Cardiac fibroblast (primary cell): ENCODE results near the gene NUPR1.

Source experiments
- DNase-seq, 2 donors: peaks; one replicate each; pipeline versions ENCODE4 v3.0.0 to v3.0.0-alpha.2; 2010; ENCODE audit warnings: low read depth in 2 of 2
- H3K4me3 ChIP-seq, 2 donors: replicated peaks in 1 of 2; 1 replicate in 1 of 2; 2 replicates in 1 of 2; pipeline ENCODE4 v1.5.1; 2011; ENCODE audit warnings: low read depth in 2 of 2, low read length in 2 of 2, mild to moderate bottlenecking in 2 of 2, moderate library complexity in 1 of 2
- CTCF ChIP-seq: IDR thresholded peaks from one replicate; pipeline ENCODE4 v1.5.1; 2011; ENCODE audit warnings: low read depth, mild to moderate bottlenecking, low read length, inconsistent platforms

NUPR1 gene, protein sequence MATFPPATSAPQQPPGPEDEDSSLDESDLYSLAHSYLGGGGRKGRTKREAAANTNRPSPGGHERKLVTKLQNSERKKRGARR

GRCh38 chr16:28538733-28539596 lies at the start of gene NUPR1:
Gene NUPR1 (minus strand): TSS chr16:28538974. CDS start chr16:28538907, 67 bp downstream.
- peak within 1 kb of the TSS; percentile 65 to 67 for H3K4me3 ChIP-seq
- peak; percentile 98 to 99 for DNase-seq
- TF ChIP-seq CTCF = no peak

GRCh38 chr16:28587386-28587785 lies 48.6 kb upstream of the NUPR1 start:
- H3K4me3 ChIP-seq = no peak overlapping the region
- peak in 1 of 2 donors; percentile 5 for DNase-seq
- no peak for TF ChIP-seq CTCF

GRCh38 chr16:28586466-28586865 lies 47.7 kb upstream of the NUPR1 start:
- H3K4me3 ChIP-seq = no peak overlapping the region
- no peak for DNase-seq

DNA sequence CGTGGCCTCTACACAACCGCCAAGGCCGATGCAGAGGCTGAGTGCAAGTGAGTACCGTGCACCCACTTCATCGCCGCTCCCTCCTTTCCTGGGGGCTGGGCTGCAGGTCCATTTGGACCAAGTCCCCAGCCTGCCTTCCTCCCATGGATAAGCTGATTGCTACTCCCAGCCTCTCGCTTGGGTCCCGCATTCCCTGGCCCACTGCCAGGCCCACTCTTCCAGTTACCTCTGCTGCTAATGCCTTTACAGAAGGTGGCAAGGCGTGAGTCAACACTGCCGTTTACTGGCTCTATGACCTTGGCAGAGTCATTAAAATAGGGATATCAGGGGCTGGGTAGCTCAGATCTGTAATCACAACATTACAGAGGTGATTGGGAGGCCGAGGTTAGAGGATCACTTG lies 46.9 kb upstream of the NUPR1 start:
- no peak for TF ChIP-seq CTCF
- no peak for DNase-seq
- H3K4me3 ChIP-seq = no peak overlapping the region

More at GRCh38 chr16:28586466-28586865, 47.7 kb upstream of the NUPR1 start:
- no peak for TF ChIP-seq CTCF

DNA sequence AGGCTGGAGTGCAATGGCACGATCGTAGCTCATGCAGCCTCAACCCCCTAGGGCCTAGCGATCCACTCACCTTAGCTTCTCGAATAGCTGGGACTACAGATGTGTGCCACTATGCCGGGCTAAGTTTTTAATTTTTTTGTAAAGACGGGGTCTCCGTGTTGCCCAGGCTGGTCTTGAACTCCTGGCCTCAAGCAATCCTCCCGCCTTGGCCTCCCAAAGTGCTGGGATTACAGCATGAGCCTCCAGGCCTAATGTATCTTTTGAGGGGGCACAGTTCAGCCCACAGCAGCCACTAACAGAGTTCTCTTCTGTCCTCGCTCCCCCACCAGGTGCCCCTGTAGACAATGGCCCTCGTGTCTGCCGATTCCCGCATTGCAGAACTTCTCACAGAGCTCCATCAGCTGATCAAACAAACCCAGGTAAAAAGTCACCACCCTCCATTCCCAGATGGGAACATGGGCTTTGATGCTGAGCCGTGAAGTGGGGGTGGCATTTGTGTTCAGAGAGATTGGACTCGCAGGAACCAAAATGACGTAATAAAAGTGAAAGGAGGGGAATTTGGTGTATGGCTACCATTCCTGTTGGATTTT lies 42.0 kb upstream of the NUPR1 start:
- DNase-seq = no peak
- no peak overlapping the region for H3K4me3 ChIP-seq
- no peak for TF ChIP-seq CTCF

- TF ChIP-seq CTCF = no peak
- no peak overlapping the region for H3K4me3 ChIP-seq
- no peak for DNase-seq
These were observed 36.8 kb upstream of the NUPR1 start for GRCh38 chr16:28575446-28576109.
